NOMO-1 (cell line): Measurements from ENCODE around the gene AP5M1.
"Not testable (repeated sequence)": the region's sequence is repeated elsewhere in the genome, so short reads cannot be mapped to it uniquely, and the experiment has no call there.

Source experiments
- DNase-seq, 2 experiments: peaks; one replicate each; lab custom pipeline; 2025; ENCODE audit not compliant: unreplicated experiment in 2 of 2; lab: John Stamatoyannopoulos, UW

AP5M1 gene

DNA sequence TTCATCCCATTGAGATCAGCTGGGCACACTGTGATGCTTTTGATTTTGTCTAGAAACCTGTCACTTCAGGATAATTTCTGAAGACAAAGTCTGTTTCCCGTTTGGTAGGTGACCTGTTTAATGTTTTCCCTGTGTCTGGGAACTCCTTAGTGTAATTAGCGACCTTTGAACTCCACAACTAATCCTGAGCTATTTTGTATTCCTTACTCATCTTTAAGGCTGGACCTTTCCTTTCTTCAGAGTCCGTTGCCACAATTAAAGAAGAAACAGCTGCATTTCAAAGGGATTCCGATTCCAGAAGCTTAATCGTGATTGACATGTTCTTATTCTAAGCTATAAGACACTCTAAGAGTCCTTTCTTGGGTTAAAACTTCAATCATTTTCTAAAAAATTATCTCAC, 22.0 kb downstream of the AP5M1 start:
- no peak for DNase-seq

DNA sequence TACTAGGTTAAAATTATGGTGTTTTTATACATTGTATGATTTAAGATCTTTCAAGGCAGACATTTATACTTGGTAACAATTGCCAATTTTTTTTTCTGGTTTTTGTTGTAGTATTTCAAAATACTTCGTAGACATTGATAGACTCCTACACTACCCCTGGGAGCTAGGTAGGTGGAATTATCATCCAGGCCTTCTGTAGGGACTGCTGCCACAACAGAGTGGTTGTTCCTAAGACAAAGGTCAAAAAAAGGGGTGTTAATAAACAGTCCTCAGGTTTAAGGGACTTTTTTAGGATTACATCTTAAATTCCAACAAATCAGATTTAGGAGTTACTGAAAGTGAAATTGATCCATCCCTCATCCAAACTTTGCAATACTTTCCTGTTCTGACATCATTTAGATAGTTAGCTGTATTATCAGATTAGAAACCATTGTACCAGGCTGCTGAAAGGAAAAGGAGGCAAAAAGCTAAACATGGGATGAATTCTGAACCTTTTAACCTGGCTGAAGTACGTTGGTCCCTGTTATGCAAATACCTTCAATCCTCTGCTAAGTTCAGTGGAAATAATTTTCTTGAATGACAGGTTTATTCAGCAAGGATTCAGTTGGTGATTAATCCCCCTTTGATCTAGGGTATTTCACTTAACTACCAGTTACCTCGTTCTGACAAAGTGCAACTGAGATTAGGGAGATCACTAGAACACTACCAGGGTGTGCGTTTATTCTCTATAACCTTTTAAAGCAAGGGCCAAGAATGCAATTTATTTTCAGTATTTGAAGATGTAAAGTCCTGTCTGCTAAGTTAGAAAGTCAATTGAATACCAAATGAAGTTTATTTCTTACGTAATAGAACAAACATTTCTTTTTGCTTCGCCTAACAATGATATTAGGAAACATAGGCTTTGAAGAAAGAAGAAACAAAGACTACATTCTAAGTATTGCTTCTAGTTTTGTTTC, 23.2 kb downstream of the AP5M1 start:
- no peak for DNase-seq

DNA sequence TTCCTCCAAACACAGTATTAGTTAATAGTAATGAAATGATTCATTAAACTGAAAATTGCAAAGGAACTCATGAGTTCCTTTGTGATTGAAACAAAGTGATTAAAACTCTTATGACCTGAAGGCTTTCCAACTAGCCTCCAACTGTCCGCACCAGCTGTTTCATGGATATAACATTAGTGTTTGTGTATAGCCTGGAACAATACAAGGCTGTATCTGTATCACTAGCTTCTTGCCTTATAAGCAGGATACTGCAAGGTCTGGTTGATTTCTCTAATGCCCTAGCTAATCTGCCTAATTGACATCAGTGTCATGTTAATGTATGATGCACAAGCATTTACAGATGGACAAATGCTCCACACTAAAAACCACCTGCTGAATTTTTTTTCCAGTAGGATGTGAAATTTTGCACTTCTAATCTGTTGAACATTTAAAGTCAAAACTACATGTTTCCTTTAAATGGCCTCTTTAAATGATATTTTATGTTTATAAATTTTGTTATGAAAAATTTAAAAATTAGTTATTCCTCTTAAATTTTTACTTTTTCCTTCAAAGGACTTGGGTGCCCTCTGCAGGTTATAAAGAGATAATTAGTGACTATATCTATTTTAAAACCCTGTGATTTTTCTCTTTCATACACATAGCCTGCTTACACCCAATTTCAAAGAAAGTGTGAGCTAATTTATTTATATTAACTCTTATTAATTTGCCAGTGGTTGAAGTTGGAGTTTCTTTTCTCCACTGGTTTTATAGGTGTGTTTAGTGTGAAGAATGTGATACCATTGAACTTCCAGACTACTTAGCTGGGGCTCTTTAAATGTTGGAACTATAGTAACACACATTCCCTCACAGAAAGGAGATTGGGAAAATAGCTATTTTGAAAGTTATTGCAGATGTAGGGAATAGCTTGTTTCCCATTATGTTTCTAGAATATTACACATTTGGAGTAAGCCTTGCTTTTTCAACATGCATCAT, 25.4 kb downstream of the AP5M1 start:
- DNase-seq, result no peak

DNA sequence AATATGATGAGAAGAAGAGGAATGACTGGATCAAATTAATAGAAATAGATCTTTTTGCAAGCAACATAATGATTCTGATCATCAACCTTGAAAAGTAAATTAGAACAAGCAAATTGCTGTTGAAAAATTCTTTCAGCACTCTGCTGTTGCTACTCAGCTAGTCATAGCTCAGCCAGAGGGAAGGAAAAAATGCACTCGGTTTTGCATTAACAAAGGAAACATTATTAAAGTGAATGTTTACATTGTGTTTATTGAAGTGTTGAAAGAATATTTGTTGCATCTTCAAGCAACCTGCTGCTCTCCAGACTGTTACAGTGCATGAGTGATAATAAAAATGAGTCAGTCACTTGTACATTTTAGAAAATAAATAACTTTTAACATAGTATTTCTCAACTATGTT, 26.5 kb downstream of the AP5M1 start:
- DNase-seq, result no peak

DNA sequence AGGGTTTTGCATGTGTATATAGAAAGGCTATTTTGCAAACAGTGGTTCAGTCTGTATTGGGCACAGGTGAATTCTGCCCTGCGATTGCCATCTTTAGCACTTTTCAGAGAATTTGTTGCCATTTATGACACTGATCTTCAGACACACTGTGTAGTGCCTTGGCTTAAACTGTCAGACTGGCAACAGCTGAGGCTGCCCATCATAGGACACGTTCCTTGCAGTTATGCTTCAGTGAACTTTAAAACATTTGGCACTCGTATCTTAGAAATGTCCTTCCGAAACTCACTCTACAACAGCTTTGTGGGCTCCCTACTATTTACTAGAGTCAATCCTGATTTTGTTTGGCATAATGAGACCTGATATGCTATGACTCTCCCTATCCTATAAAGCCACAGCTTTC, 29.1 kb downstream of the AP5M1 start:
- DNase-seq, result no peak

DNA sequence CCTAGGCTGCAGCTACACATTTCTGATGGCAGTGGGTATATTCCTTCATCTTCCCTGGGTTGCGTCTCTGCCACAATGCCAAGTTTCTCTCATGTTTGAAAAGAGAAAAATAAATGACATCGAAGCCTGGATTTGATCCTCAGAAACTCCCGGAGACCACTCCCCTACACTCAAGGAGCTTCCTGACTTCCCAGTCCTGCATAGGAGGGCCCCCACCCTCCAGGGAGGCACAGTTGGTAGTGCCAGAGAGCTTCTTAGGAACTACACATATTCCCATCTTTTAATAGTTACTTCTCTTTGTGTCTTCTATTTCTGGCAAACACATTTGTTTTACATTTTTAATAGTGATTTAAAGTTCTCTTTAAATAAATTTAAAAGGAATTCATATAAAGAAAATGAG, 30.7 kb downstream of the AP5M1 start:
- DNase-seq, result no peak

DNA sequence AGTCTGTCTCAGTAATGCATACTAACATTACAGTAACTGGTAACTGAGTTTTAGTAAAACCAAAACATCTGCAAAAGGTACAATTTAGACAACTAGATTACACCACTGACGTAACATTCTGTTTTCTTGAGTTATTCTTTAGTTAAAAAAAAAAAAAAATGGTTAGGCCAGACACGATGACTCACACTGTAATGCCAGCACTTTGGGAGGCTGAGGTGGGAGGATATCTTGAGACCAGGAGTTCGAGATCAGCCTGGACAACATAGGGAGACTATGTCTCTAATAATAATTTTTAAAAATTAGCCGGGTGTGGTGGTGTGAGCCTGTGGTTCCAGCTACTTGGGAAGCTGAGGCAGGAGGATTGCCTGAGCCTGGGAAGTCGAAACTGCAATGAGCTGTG, 34.1 kb downstream of the AP5M1 start:
- no peak for DNase-seq

DNA sequence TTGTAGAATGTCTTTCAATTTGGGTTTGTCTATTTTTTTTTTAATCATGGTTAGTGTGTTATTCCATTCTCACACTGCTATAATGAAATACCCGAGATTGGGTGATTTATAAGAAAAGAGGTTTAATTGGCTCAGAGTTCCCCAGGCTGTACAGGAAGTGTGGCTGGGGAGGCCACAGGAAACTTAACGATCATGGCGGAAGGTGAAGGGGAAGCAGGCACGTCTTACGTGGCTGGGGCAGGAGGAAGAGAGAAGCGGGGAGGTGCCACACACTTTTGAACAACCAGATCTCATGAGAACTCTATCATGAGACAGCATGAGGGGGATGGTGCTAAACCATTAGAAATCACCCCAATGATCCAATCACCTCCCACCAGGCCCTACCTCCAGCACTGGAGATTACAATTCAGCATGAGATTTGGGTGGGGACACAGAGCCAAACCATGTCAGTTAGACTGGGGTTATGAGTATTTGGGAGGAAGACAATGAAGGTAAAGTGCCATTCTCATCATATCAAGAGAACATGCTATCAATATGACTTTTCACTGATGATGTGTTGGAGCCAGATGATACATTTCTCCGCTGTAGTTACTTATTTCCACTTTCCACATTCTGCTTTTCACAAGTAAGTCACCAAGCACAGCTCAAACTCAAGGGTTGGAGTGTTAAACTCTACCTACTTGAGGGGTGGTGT, 45.8 kb downstream of the AP5M1 start:
- no peak for DNase-seq

DNA sequence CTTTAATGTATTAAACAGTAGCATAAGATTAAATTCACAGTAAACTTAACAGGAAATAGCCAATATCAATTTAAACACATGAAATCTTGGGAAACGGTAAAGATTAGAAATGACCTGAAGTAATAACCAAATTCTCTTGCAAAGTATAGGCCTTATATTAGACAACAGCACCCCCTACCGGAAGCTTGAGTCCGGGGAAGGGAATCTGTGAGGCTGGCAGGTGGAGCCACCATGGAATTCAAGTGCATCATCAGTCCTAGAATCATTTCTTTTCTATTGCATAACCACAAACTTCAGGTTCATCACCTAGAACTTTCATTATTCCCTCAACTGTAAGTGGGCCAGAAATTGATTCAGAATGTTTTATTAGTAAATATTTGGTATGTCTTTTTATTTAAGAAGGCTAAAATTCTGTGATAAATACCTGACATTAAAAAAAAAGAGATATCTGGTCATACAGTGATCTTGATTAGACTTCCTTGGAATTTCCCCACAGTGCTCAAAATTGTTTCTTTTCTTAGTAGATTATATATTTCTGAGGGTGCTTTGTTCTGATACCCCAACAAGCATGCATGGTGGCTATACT, 48.6 kb downstream of the AP5M1 start:
- peak; percentile 49 to 54 for DNase-seq

DNA sequence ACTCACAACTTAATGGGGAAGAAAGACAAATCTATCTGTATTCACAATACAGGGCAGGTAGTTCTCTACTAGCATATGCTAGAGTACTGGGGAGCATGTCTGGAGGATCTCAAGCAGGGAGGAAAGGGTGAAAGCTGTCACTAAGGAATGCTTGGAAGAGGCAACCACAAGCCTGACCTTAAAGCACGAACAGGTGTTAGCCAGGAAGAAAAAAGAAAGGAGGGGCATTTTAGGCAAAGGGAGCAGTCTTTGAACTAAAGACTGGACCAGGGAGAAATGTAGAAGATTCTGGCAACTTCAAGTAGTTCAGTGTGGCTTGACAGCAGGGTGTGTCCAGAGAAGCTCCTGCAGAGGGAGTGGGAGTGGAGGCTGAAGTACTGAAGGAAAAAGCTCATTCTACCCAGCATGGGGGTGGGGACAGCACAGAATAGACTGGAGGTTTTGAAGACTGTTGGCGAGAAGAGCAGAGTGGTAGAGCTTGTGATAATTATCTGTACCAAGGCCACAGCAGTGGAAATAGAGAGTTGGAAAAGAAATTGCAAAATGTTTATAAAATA, 50.9 kb downstream of the AP5M1 start:
- no peak for DNase-seq

DNA sequence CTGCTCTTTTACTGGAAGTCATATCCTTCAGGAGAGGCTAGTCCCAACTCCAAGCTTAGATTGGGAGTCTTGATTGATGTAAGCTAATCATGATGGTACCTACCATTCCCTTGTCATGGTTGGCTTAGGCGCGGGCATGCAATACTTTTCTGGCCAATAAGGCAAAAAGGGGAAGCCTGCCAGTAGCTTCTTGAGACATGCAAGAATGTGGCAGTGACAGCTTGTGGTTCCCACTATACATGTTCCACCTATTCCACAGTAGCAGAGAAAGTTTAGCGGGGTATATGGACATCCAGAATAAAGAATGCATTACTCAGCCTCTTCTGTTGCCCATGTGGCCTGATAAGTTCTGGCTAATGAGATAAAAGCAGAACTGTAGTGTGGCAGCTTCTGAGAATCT, 55.0 kb downstream of the AP5M1 start:
- peak; percentile 29 to 52 for DNase-seq

DNA sequence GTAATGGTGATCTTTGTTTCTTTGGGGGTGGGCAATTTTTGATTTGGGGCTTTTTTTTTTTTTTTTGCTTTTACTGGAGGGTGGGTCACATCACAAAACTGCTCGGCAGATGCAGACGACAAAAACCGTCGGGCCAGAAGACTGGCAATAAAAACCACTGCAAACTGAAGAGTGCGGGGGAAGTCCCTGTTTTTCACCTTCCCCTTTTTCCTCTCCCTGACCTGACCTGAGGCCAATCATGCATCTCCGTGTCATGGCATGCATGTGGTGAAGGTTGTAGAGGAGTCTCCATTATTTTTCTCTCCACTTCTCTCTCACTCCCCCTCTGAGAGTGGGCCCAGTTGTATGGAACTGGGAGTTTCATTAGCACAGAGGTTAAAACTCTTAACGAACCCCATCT, 57.5 kb downstream of the AP5M1 start:
- peak; percentile 19 to 52 for DNase-seq

DNA sequence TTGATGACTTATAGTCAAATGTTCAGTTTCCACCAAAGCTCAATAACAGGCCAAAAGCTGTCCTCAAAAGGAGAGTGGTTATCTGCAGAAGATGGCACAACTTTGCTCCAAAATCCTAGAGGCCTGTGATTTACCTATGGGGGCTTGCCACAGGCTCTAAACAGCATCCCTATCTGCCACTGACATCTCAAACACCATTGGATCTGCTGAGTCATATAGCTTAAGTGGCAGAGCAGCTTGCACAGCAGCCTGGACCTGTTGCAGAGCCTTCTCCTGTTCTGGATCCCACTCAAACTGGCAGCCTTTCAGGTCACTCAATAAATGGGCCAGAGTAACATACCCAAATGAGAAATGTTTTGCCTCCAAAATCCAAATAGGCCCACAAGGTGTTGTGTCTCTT, 61.1 kb downstream of the AP5M1 start:
- no peak for DNase-seq

DNA sequence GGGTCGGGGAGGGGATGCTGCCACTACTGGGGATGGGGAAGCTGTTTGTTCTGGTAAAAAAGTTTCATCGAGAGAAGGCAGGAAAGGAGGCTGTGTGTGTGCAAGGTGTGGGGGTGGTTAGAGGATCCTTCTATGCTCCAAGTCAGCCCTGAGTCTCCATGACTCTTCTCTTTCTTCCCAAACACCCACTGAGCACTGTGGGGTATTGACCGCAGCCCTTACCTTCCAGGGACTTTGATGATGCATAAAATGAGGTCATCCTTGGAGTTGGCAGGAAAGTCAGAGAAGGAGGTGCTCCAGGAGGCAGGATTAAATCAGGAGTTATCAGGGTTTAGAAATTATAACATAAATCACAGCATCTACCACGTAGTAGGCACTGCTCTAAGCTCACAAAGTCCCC, 63.7 kb downstream of the AP5M1 start:
- not testable (repeated sequence) for DNase-seq

DNA sequence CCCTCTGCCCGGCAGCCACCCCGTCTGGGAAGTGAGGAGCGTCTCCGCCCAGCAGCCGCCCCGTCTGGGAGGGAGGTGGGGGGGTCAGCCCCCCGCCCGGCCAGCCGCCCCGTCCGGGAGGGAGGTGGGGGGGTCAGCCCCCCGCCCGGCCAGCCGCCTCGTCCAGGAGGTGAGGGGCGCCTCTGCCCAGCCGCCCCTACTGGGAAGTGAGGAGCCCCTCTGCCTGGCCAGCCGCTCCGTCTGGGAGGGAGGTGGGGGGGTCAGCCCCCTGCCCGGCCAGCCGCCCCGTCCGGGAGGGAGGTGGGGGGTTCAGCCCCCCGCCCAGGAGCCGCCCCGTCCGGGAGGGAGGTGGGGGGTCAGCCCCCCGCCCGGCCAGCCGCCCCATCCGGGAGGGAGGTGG, 65.0 kb downstream of the AP5M1 start:
- DNase-seq, result not testable (repeated sequence)

DNA sequence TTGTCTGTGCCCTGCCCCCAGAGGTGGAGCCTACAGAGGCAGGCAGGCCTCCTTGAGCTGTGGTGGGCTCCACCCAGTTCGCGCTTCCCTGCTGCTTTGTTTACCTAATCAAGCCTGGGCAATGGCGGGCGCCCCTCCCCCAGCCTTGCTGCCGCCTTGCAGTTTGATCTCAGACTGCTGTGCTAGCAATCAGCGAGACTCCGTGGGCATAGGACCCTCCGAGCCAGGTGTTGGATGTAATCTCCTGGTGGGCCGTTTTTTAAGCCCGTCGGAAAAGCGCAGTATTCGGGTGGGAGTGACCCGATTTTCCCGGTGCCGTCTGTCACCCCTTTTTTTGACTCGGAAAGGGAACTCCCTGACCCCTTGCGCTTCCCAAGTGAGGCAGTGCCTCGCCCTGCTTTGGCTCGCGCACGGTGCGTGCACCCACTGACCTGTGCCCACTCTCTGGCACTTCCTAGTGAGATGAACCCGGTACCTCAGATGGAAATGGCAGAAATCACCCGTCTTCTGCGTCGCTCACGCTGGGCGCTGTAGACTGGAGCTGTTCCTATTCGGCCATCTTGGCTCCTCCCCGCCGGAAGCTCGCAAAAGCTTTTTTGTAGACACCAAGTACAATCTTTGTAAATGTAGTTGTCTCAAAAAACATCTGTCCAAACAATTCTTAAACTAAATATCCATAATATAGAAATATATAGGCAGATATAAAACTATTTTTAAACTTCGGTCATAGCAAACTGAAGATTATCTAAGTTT, 75.0 kb downstream of the AP5M1 start:
- DNase-seq, result not testable (repeated sequence)

DNA sequence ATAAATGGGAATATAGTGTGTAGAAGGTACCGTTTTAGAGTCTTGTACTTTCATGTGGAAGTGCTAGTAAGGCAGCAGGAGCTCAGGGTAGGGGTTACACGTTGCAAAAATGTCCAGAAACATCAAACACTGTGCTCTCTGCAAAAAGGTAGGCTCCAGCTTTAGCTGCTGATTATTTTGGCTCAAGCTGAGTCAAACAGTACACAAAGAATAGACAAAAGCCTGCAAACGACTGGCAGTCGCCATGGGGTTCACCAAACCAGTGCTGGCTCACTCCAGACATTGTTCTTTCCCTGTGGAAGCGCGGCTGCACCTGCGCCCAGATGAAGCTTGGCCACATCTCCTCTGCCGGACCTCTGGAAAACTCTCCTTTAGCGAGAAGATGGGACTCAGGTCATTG, 76.3 kb downstream of the AP5M1 start:
- no peak for DNase-seq

DNA sequence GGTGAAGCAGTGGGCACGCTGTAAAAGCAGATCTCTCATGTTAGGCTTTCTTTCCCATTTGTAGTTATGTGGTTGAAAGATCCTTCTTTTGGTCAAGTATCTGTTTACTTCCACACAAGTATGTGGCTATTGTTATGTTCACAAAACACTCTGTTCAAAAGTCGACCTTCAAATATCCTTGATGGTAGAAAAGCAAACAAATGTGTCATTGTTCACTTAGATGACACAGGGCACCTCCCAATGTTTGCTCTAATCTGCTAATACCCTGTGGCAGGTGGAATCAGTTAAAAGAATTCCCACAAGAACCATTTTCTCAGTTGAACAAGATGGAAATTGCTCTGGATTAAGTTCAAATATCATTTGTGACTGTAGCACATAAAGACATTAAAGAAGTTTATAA, 78.0 kb downstream of the AP5M1 start:
- no peak for DNase-seq
